HL-60 (cell line): Measurements from ENCODE around the gene MYRIP.

Experiments
- CTCF ChIP-seq: IDR thresholded peaks from one replicate; pipeline ENCODE4 v1.5.1; 2011; ENCODE audit warnings: low read length, control low read depth, inconsistent platforms; ENCODE audit not compliant: insufficient read depth
- REST ChIP-seq: IDR thresholded peaks from 2 replicates; pipeline ENCODE4 v1.6.1; 2012; ENCODE audit warnings: low read depth; ENCODE audit not compliant: insufficient replicate concordance

- TF ChIP-seq CTCF (no peak), REST (no peak)
Measured at GRCh38 chr3:40258064-40258463, 448.7 kb downstream of the MYRIP start.
